ENCODE data around the gene KIF3A.

Gene KIF3A

GRCh38 chr5:132725745-132726144 is 11.6 kb downstream of the KIF3A start:
- no peak overlapping the region for H2AFZ ChIP-seq
- no peak overlapping the region for H3K27ac ChIP-seq
- H3K79me2 ChIP-seq, result peaks cover 12% of the 10 kb centered on the region
- peaks cover 2% of the 10 kb centered on the region for H3K4me1 ChIP-seq
- TF ChIP-seq CTCF (IDR thresholded peaks at IDR 0.05), result no peak
- H3K9ac ChIP-seq, result no peak overlapping the region
- no peaks in the 10 kb centered on the region for H3K36me3 ChIP-seq (ENCODE audit: control insufficient read depth, insufficient read depth, low read length)
- no peak overlapping the region for H3K4me2 ChIP-seq (ENCODE audit: low read length)
- no peaks in the 10 kb centered on the region for H3K9me3 ChIP-seq (ENCODE audit: control insufficient read depth, low read length)
- no peak overlapping the region for H3K4me3 ChIP-seq (ENCODE audit: low read depth, low read length)
- H3K27me3 ChIP-seq (ENCODE audit: control insufficient read depth, insufficient read depth, low read length), result no peaks in the 10 kb centered on the region

GRCh38 chr5:132718544-132719312 is 18.6 kb downstream of the KIF3A start:
- H3K36me3 ChIP-seq (ENCODE audit: control insufficient read depth, insufficient read depth, low read length), result no peaks in the 10 kb centered on the region
- H2AFZ ChIP-seq, result no peak overlapping the region
- H3K4me2 ChIP-seq (ENCODE audit: low read length), result no peak overlapping the region
- peaks cover 2% of the 10 kb centered on the region for H3K79me2 ChIP-seq
- H3K4me3 ChIP-seq (ENCODE audit: low read depth, low read length), result no peak overlapping the region
- TF ChIP-seq CTCF (IDR thresholded peaks at IDR 0.05), result no peak
- no peaks in the 10 kb centered on the region for H3K9me3 ChIP-seq (ENCODE audit: control insufficient read depth, low read length)
- no peaks in the 10 kb centered on the region for H3K27me3 ChIP-seq (ENCODE audit: control insufficient read depth, insufficient read depth, low read length)
- no peak overlapping the region for H3K27ac ChIP-seq
- H3K4me1 ChIP-seq, result peaks cover 2% of the 10 kb centered on the region
- H3K9ac ChIP-seq, result no peak overlapping the region

- H3K27me3 ChIP-seq (ENCODE audit: control insufficient read depth, insufficient read depth, low read length), result no peaks in the 10 kb centered on the region
- no peaks in the 10 kb centered on the region for H3K36me3 ChIP-seq (ENCODE audit: control insufficient read depth, insufficient read depth, low read length)
- no peak overlapping the region for H2AFZ ChIP-seq
- no peaks in the 10 kb centered on the region for H3K79me2 ChIP-seq
- no peaks in the 10 kb centered on the region for H3K9me3 ChIP-seq (ENCODE audit: control insufficient read depth, low read length)
- no peak overlapping the region for H3K27ac ChIP-seq
- peak; percentile 19 for TF ChIP-seq CTCF (IDR thresholded peaks at IDR 0.05)
- H3K4me1 ChIP-seq, result no peaks in the 10 kb centered on the region
- H3K4me2 ChIP-seq (ENCODE audit: low read length), result no peak overlapping the region
- no peak overlapping the region for H3K9ac ChIP-seq
- H3K4me3 ChIP-seq (ENCODE audit: low read depth, low read length), result no peak overlapping the region
Observed at GRCh38 chr5:132714456-132715307, 22.7 kb downstream of the KIF3A start.

- Histone ChIP-seq H3K4me3 (ENCODE audit: low read depth, low read length) (no peak overlapping the region), H3K4me2 (ENCODE audit: low read length) (no peak overlapping the region), H3K79me2 (no peaks in the 10 kb centered on the region), H2AFZ (no peak overlapping the region), H3K4me1 (no peaks in the 10 kb centered on the region), H3K9ac (no peak overlapping the region), H3K36me3 (ENCODE audit: control insufficient read depth, insufficient read depth, low read length) (no peaks in the 10 kb centered on the region), H3K27me3 (ENCODE audit: control insufficient read depth, insufficient read depth, low read length) (no peaks in the 10 kb centered on the region), H3K9me3 (ENCODE audit: control insufficient read depth, low read length) (no peaks in the 10 kb centered on the region), H3K27ac (no peak overlapping the region)
- no peak for TF ChIP-seq CTCF (IDR thresholded peaks at IDR 0.05)
Observed at GRCh38 chr5:132708645-132709044, 28.7 kb downstream of the KIF3A start.

Data from parathyroid adenoma (tissue), 2 donors.